ENCODE results near the gene MYPN.

The MYPN gene

DNA sequence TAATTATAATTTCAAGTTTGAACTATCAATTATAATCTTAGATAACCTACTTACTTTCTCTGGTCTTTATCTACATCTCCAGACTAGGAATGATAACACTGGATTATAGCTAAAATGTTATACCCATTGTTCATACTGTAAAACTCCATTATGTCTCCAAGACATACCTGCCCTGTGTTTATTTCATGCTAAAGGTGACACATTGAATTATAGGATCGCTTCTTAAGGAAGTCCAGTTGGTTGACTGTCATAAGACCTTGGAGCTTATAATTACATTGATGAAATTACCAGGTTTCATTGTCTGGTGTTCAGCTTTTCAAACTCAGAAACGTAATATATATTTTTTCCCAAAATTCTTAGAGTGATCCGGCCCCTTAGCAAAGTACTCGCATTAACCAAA lies 18.7 kb upstream of the MYPN start:
- DNase-seq = no peak

DNA sequence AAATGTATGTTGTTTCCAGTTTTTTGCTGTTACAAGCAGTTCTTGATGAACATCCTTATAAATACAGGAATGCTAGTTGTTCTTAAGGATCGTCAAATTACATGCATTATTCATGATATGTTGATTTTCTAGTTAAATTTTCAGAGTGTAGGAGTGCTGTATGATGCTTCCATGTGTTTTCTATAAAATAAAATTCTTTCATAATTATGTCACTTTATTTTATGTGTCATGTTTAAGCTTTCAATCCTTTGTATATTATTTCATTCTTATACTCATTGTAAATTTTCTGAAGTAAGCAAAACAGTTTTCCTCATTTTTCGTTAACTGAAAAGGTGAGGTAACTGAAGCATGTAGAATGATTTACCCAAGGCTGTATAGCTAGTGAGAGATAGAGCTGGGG lies 16.8 kb upstream of the MYPN start:
- no peak for DNase-seq

DNA sequence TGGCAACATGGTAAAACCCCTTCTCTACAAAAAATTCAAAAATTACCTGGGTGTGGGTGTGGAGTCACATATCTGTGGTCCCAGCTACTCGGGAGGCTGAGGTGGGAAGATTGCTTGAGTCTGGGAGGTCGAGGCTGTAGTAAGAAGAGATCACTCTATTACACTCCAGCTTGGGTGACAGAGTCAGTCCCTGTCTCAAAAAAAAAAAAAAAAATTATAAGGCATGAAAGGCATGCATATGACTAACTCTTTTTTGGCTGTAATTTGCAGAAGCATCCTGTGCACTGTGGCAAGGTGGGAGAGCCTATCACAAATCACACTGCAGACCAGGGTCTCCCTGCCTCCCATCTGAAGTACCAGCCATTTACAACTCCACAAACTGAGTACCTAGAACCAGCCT lies 14.1 kb upstream of the MYPN start:
- DNase-seq = no peak

DNA sequence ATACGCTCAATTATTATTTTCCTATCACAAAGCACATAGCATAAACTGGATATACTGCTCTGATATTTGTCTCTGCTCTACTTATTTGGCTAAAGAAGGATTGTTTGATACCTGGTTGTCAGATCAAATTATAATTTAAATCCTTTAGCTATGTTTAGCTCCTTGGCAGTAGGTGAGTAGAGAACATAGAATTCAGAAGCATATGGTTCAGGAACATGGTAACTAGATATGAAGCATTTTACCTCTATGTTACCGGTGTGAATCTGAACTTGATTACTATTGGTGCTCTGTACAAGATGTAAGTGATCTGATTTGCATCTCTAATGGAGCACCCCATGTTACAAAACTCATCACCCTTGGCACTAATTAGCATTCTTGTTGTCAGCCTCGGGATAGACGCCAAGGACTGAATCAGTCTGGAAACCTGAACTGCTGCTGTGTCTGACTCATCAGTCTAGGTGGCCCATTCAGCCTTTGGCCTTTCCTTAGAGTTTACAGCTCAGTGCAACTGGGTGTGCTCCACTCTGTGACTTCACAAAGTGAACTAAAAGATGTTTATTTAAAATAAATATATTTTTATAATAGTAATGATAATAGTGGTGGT lies 12.3 kb upstream of the MYPN start:
- DNase-seq = no peak

DNA sequence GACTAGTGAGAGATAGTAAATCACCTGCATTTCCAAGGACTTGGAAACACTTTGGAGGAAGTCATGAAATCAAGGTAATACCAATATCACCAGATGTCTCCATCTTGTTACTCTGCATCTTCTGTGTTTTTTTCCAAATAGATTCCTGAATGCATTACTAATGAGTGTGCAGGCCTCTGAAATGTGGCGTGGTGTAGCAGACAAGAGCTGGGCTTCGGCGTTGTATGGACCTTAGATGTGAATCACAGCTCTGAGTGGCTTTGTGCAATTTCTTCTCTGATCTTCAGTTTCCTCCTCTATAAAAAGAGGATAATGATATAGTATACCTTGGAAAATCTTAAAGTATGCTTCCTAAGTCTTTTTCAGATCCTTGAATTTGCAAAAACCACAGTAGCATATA lies 9.6 kb upstream of the MYPN start:
- no peak for DNase-seq

DNA sequence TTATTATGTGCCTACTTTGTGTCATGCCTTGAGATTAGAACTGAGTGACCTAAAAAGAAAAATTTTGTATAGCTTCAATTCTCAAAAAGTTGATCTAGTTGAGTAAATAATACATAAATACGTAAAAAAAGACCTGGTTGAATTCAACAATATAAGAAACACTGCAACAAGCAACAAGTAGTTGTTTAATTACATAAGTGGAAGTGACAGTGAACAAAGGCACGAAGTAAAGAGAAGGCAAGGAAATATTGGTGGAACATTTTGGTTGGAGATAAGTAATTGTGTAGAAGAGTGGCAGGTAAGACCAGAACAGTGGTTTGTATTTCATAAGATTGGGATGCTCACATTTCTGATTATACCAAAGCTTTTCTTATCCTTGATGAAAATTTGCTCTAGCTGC lies 8.2 kb upstream of the MYPN start:
- no peak for DNase-seq

DNA sequence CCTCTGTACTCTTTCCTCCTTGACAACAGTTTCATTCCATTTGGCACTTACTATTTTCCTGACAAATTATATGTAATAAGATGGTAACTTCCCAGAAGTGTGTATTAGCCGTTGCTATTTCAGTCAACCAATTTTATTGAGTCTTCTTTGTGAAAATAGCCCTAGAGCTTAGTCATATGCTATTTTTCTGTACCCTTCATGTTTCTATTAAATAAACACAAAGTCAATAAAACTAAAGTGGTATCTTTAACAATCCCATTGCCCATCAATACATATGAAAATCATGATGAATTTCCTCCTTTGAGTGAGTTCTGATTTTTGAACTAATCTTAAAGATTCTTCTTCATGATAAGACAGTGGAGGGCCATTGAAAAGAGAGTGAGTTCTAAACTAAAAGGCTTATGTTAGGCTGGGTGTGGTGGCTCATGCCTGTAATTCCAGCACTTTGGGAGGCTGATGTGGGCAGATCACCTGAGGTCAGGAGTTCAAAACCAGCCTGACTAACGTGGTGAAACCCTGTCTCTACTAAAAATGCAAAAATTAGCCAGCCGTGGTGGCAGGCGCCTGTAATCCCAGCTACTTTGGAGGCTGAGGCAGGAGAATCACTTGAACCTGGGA lies 5.9 kb upstream of the MYPN start:
- DNase-seq = no peak

DNA sequence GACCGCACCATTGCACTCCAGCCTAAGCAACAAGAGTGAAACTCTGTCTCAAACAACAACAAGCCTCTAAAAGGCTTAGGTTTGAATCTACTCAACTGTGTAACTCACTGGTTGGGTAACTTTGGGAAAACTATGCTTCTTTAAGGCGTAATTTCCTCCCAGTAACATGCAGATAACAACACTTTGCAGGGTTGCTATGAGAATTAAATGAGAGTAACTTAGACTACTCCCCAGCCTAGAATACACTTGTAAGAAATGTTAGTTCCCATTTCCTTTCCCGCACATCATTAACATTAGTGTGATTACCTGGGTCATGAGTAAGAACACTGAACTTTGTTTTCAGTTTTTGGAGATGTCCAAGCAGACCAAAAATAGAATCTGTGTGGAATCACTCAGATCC lies 5.4 kb upstream of the MYPN start:
- no peak for DNase-seq

DNA sequence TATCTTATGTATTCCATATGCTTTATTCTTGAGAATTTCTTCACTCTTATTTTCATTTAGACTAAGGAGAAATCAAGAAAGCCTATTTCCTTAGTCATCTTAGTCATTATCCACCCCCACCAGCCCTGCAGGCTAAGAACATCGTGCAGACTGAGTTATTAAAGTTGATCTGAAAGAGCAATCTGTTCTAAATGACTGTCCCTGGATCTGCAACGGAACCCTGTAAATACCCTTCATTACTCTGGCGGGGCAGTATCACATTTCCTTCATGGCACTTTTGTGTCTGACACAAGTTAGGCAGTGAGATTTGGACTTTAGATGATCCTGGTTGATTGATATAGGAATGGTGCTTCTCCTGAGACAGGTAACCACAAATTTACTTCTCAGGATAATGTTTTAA lies 3.5 kb upstream of the MYPN start:
- DNase-seq = no peak

DNA sequence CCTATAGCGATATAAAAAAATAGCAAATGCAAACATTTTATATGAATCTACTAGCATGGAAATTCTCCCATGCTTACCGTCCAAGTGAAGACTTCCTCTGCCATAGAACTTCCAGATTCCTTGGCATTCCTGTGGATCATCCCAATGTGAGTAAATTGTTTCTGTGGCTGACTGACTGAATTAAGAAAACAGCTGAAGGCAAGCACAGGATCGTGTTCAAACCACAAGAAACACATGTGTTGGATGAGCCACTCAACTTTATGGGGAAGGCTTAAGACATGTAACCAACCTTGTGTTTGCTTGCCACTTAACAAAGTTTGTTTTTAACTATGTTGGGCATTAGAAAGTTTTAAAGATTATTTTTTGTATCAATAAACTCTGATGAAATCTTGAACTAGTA lies 2.6 kb upstream of the MYPN start:
- DNase-seq = no peak

DNA sequence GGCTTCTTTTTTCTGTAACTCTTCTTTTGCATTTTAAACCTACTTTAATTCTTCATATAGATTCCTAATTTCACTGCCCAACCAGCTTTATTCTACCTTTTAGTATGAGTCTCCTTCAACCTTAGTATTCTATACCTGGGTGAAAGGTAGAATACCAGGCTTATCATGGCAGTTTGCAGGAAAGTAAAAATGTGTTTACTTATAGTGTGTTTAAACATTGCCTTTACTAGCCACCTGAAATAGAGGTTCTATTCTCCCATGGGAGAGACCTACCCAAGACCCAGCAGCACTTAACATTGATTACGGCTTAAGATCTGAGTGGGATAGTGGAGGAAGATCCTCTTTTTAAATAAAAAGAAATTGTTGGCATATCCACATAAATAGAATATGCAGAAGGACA lies 1.6 kb upstream of the MYPN start:
- DNase-seq = no peak

DNA sequence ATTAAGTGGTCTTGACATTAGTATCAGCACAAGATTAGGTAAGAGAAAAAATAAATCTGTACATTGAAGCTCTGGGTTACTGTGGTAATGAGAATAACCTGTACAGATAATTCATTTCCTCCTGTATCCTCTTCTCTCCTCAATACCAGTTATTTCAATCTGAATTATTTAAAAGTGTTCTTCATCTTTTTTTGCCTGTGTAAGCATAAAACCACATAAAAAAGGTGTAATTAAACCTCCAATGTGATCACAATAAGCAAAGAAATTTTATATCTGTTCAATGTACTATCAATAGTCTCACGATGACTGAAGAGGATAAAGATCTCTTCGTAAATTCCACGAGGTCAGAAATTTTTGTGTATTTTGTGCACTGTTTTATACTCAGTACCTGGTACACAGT lies 1.2 kb upstream of the MYPN start:
- no peak for DNase-seq

DNA sequence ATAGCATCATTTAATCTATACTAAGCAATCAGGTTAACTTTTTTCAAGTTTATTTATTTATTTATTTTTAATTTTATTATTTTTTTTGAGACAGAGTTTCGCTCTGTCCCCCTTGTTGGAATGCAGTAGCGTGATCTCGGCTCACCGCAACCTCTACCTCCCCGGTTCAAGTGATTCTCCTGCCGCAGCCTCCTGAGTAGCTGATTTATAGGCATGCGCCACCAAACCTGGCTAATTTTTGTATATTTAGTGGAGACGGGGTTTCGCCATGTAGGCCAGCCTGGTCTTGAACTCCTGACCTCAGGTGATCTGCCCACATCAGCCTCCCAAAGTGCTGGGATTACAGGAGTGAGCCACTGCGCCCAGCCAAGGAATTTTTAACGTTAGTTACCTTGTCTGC lies 635 bp upstream of the MYPN start:
- DNase-seq = no peak

DNA sequence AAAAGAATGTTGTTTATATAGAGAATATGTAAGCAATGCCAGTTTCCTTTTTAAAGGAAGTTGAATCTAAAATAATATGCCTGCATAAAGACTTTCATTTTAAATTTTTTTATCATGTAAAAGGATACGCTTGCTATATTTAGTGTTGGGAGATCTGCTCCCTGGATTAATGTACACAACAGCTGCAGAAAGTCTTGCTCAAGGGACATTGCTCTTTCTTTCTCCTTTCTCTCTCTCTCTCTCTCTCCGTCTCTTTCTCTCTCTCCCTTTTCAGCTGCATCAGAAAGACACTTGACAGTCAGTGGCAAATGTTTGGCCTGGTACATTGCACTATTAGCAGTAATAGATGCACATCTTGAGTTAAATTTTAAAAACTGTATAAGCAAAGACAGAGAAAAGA lies 739 bp downstream of the MYPN start:
- no peak for DNase-seq

DNA sequence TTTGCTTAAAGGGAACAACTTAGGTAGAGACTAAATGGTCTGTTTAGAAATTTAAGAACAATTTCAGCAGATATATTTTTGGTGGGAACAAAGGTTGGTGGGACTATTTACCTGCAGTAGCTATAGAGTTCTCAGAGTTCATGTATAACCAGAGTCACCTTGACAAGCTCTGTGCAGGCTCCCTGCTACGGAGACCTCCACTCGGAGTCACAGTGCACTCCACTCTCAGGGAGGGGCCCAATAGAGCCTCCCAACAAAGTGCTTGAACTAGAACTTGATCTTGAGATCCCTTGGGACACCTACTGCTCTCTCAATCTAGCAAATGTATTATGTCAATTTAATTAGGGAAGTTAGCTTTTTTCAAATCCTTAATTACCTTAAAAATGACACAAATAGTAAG lies 2.3 kb downstream of the MYPN start:
- no peak for DNase-seq

DNA sequence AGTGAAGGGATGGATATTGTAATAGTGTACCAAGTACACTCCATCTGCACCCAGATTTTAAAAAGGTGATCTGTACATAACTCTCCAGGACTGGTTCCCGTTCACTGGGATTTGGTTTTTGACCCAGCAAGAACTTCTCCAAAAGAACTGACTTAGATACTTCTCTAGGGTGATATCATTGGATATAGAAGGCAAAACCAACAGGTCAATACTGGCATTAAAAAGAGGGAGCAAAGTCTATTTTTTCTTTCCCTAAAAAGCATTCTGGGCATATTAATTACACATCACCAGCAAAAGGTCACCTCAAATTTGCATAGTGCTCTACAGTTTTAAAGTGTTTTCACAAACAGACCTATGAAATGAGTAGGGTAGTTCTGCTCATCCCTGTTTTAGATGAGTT lies 3.5 kb downstream of the MYPN start:
- DNase-seq = no peak

DNA sequence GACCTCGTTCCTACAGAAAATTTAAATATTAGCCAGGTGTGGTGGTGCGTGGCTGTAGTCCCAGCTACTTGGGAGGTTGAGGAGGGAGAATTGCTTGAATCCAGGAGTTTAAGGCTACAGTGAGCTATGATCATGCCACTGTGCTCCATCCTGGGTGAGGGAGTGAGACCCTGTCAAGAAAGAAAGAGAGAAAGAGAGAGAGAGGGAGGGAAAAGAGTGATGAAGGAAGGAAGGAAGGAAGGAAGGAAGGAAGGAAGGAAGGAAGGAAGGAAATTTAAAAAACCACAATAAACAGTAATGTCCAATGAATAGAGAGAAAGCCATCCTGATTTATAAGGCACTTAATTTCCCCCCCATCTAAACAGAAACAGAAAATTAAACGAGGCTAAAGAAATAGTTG lies 9.4 kb downstream of the MYPN start:
- DNase-seq = no peak

DNA sequence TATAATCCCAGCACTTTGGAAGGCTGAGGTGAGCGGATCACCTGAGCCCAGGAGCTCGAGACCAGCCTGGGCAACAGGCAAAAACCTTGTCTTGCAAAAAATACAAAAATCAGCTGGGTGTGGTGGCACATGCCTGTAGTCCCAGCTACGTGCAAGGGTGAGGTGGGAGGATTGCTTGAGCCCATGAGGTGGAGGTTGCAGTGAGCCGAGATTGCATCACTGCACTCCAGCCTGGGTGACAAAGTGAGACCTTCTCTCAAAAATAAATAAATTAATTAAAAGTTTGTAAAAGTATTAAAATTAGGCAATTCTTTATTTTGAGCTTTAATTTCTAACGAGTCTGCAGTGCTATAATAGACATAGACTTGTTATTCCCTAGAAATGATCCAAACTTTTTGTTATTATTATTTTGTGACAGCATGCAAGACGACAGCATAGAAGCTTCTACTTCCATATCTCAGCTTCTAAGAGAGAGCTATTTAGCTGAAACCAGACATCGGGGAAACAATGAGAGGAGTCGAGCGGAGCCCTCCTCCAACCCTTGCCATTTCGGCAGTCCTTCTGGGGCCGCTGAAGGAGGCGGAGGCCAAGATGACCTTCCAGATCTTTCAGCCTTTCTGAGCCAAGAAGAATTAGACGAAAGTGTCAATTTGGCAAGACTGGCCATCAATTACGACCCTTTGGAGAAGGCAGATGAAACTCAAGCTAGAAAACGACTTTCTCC lies 11.9 kb downstream of the MYPN start:
- DNase-seq = no peak

DNA sequence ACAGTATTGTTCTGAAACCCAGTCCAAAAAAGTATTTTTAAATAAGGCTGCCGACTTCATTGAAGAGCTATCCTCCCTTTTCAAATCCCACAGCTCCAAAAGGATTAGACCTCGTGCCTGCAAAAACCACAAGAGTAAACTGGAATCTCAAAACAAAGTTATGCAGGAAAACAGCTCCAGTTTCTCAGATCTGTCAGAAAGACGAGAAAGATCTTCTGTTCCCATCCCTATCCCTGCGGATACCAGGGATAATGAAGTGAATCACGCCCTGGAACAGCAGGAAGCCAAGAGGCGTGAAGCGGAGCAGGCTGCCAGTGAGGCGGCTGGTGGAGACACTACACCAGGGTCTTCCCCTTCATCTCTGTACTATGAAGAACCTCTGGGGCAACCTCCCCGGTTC lies 12.6 kb downstream of the MYPN start:
- no peak for DNase-seq

DNA sequence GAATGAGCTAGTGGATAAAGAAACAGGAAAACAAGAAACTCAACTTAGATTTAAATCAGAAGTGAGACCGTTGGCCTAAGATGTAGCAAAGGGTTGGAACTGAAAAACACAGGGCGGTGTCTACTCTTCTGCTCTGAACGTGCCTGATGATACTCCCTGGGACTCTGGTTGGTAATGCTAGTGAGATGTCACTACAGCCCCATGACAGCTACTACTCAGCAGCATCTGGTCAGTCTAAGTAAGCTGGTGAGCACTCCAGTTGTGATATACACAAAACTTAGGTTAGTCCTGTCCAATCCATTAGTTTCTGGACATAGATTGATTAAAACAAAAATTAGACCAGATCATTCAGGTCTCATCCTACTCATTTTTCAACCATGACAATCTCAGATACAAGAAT lies 15.4 kb downstream of the MYPN start:
- no peak for DNase-seq

DNA sequence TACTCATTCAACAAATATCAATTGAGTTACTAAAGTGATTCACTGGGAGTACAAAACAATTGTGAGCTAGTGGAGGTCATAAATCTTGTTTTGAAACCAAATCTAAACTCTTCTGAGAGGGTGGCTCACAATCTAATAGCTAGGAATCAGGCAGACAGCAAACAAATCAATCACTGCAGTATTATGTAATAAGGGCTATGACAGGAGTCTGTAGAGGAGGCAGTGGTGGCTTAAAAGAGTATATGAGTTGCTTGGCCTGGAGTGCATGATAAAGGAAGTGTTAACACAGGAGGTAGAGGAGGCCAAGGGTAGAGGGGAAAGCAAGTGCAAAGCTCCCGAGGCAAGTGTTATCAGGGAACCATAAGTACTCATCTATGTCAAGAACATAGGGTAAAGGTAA lies 16.5 kb downstream of the MYPN start:
- DNase-seq = no peak

DNA sequence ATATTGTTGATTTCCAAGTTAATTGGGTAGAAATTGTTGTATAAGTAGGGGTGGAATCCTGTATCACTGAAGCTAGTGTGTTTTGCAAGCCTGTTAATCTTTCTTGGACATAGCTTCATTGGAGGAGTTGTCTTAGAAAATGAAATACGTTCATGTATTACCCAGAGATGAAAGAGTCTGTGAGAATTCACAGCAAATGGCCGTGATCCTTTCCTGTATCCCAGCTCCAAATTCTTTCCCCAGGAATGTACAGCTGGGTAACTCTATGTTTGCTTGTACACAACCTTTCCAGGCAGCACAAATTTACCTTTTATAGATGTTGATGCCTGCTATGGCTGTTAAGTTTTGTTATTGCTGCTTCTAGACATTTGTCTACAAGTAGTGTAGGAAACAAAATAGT lies 18.7 kb downstream of the MYPN start:
- DNase-seq = no peak

DNA sequence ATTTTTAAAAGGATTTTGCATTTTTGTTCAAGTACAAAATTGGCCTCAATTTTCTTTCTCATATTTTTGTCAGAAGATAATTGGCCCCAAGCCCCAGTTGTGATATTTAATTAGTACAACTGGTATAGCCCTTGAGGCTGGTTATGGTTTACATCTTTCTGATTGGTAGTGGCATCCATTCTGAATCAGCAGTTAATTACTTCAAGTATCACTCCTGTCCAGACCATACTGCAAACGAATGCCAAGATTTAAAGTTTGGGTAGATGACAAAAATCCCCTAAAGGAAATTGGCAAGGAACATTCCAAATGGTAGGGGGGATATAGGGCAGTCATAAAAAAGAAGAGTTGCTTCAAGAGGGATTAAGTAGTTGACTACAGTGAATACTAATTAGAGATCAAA lies 23.1 kb downstream of the MYPN start:
- DNase-seq = no peak

DNA sequence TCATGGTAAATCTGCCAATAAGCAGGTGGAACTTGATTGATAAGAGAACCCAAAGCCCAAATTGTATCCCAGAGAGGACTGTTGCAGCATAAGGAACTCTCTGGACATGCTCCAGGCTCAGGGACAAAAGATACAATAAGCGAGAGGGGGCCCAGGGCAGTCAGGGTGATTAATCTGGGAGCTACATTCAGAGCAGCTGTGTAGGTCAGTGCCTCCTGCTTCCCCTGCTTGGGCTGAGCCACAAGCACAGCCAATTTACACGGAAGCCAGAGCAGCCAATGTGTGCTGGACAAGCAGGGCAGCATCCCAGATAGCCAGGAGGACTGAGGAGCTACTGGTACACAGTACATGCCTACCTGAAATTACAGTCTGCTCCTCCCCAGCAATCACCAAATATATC lies 24.2 kb downstream of the MYPN start:
- no peak for DNase-seq

DNA sequence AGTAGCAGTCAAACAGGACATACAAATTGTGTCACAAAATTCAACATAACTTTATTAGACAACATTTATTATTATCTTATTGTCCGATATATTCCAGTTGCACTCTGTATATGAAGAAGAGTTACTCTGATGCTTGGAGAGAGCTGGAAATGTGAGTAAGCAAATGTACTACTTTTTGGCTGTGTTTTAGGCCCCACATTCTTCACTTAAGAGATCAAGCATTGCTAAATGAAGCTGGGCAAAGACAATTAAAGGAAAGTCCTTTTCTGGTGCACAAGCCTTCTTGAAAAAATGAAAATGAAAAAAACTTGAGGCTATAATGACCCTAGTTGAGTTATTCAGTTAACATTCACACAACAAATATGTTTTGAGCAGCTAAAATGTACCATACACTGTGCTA lies 26.1 kb downstream of the MYPN start:
- DNase-seq = no peak
